Smooth muscle cell (in vitro differentiated cells): Measurements from ENCODE around the gene IL4. TPM values are rescaled to one million over a fixed set of nuclear protein-coding genes. Genes with fewer than 3 reads are reported as not detected.
"Not testable (repeated sequence)": the region's sequence is repeated elsewhere in the genome, so short reads cannot be mapped to it uniquely, and the experiment has no call there.

ENCODE experiments used
- DNase-seq: peaks from one replicate; lab custom pipeline; 2025; ENCODE audit not compliant: unreplicated experiment; lab: John Stamatoyannopoulos, UW
- H2AFZ ChIP-seq: fragments of 200-600 bp; sonication (generic); 2 replicates; pipeline ENCODE4 v1.6.0; 2016; ENCODE audit warnings: antibody characterized with exemption, low read depth, mild to moderate bottlenecking
- H3F3A ChIP-seq: fragments of 200-600 bp; sonication (generic); 2 replicates; pipeline ENCODE4 v1.6.0; 2017; ENCODE audit warnings: antibody characterized with exemption, low read depth
- H3K27ac ChIP-seq: fragments of 200-600 bp; sonication (generic); 2 replicates; pipeline ENCODE4 v1.5.1; 2016; ENCODE audit warnings: low read depth, mild to moderate bottlenecking
- H3K27me3 ChIP-seq: fragments of 200-600 bp; sonication (generic); 2 replicates; pipeline ENCODE4 v1.6.1; 2016; ENCODE audit warnings: low read depth, mild to moderate bottlenecking
- H3K36me3 ChIP-seq: fragments of 200-600 bp; sonication (generic); 2 replicates; pipeline ENCODE4 v1.5.1; 2016; ENCODE audit warnings: low read depth
- H3K4me1 ChIP-seq: fragments of 200-600 bp; sonication (generic); 2 replicates; pipeline ENCODE4 v1.5.1; 2016; ENCODE audit warnings: low read depth
- H3K4me2 ChIP-seq: fragments of 200-600 bp; sonication (generic); 2 replicates; pipeline ENCODE4 v1.6.0; 2016; ENCODE audit warnings: mild to moderate bottlenecking
- H3K4me3 ChIP-seq: fragments of 200-600 bp; sonication (generic); 2 replicates; pipeline ENCODE4 v1.5.1; 2016; ENCODE audit warnings: mild to moderate bottlenecking
- H3K79me2 ChIP-seq: fragments of 200-600 bp; sonication (generic); 2 replicates; pipeline ENCODE4 v1.6.0; 2016; ENCODE audit warnings: low read depth, mild to moderate bottlenecking
- H3K9ac ChIP-seq: fragments of 200-600 bp; sonication (generic); 2 replicates; pipeline ENCODE4 v1.6.0; 2016; ENCODE audit warnings: low read depth
- H3K9me3 ChIP-seq: fragments of 200-600 bp; sonication (generic); replicated peaks from 2 replicates; pipeline ENCODE4 v1.5.1; 2016; ENCODE audit warnings: low read depth
- H4K20me1 ChIP-seq: fragments of 200-600 bp; sonication (generic); 2 replicates; pipeline ENCODE4 v1.6.0; 2016; ENCODE audit warnings: low read depth
- WGBS: methylation state at CpG from one replicate; pipeline ENCODE4 v1.1.7; 2016; ENCODE audit warnings: low lambda C conversion rate; 5-methylcytosine and 5-hydroxymethylcytosine counted together
- polyA plus RNA-seq: library from polyadenylated mRNA; unstranded; fragments of >200 nt; fragmentation: Nextera tagmentation; extraction: Ambion mirVana; gene quantifications from 2 replicates; pipeline ENCODE4 v1.2.1, GENCODE V29; 2016
- total RNA-seq: library from RNA; depleted of rRNA; stranded (reverse); fragments of >200 nt; gene quantifications from 2 replicates; pipeline ENCODE4 v1.2.3, GENCODE V29; 2014
- TF ChIP-seq, protein P1 (sequence below): fragments of 200-600 bp; sonication (generic); IDR thresholded peaks from 2 replicates; pipeline ENCODE4 v1.5.1; 2017; ENCODE audit warnings: borderline replicate concordance, mild to moderate bottlenecking, antibody characterized with exemption; ENCODE audit not compliant: insufficient read depth, poor library complexity, severe bottlenecking

The IL4 gene
- total and polyA plus RNA-seq, 2 experiments from 2014 or later: not detected

GRCh38 chr5:132629230-132629944 is 44.4 kb upstream of the IL4 start:
- H3K79me2 ChIP-seq: no peaks in the 10 kb centered on the region
- 94% methylated on average over 5 of the region's 5 CpGs for WGBS
- no peak overlapping the region for H2AFZ ChIP-seq
- DNase-seq: no peak
- H3K27me3 ChIP-seq: no peaks in the 10 kb centered on the region
- no peaks in the 10 kb centered on the region for H3K4me1 ChIP-seq
- H3K36me3 ChIP-seq: no peaks in the 10 kb centered on the region
- no peak overlapping the region for H3K4me3 ChIP-seq
- no peaks in the 10 kb centered on the region for H4K20me1 ChIP-seq
- no peaks in the 10 kb centered on the region for H3F3A ChIP-seq
- no peak overlapping the region for H3K9ac ChIP-seq
- H3K27ac ChIP-seq: no peak overlapping the region
- no peak overlapping the region for H3K4me2 ChIP-seq
- H3K9me3 ChIP-seq: no peaks in the 10 kb centered on the region
- TF ChIP-seq, protein P1, sequence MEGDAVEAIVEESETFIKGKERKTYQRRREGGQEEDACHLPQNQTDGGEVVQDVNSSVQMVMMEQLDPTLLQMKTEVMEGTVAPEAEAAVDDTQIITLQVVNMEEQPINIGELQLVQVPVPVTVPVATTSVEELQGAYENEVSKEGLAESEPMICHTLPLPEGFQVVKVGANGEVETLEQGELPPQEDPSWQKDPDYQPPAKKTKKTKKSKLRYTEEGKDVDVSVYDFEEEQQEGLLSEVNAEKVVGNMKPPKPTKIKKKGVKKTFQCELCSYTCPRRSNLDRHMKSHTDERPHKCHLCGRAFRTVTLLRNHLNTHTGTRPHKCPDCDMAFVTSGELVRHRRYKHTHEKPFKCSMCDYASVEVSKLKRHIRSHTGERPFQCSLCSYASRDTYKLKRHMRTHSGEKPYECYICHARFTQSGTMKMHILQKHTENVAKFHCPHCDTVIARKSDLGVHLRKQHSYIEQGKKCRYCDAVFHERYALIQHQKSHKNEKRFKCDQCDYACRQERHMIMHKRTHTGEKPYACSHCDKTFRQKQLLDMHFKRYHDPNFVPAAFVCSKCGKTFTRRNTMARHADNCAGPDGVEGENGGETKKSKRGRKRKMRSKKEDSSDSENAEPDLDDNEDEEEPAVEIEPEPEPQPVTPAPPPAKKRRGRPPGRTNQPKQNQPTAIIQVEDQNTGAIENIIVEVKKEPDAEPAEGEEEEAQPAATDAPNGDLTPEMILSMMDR: no peak

GRCh38 chr5:132633587-132633986 is 40.2 kb upstream of the IL4 start:
- not testable (repeated sequence) for H3F3A ChIP-seq, H3K4me1 ChIP-seq, H3K4me2 ChIP-seq, DNase-seq, H3K79me2 ChIP-seq, H3K27ac ChIP-seq, H4K20me1 ChIP-seq, H3K9me3 ChIP-seq, H3K9ac ChIP-seq, H2AFZ ChIP-seq, H3K4me3 ChIP-seq, H3K36me3 ChIP-seq, H3K27me3 ChIP-seq
- WGBS: 96% methylated on average over 4 of the region's 4 CpGs

DNA sequence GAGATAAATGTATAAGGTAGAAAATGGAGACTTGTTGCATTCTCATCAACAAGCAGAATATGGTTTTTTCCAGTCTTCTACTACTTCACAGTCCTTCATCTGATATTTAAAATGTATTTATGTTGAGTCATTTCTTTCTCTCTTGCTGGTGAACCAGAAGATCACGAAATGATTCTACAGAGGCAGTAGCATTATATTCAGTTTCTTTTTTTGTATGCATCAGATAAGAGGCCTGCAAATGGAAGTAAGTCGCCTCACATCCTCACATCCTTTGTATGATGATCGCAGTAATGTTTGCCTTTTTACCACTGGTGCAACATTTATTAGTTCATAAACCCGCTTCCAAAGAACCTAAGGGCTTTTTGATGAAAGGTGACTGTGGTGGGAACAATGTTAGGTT is 37.9 kb upstream of the IL4 start:
- Histone ChIP-seq H3K4me1 (no peaks in the 10 kb centered on the region), H3K9ac (no peak overlapping the region), H3K4me3 (no peak overlapping the region), H4K20me1 (no peaks in the 10 kb centered on the region), H3K79me2 (no peaks in the 10 kb centered on the region), H3K9me3 (no peaks in the 10 kb centered on the region), H3K4me2 (no peak overlapping the region), H3F3A (no peaks in the 10 kb centered on the region), H3K27ac (no peak overlapping the region), H3K27me3 (no peaks in the 10 kb centered on the region), H2AFZ (no peak overlapping the region), H3K36me3 (peaks cover 11% of the 10 kb centered on the region)
- TF ChIP-seq, protein P1: no peak
- no peak for DNase-seq
- WGBS: 95% methylated on average over 4 of the region's 4 CpGs

DNA sequence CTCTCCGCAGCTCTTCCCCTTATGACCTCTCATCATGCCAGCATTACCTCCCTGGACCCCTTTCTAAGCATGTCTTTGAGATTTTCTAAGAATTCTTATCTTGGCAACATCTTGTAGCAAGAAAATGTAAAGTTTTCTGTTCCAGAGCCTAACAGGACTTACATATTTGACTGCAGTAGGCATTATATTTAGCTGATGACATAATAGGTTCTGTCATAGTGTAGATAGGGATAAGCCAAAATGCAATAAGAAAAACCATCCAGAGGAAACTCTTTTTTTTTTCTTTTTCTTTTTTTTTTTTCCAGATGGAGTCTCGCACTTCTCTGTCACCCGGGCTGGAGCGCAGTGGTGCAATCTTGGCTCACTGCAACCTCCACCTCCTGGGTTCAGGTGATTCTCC is 36.5 kb upstream of the IL4 start:
- no peak overlapping the region for H2AFZ ChIP-seq
- no peak overlapping the region for H3K4me3 ChIP-seq
- no peaks in the 10 kb centered on the region for H3K9me3 ChIP-seq
- no peaks in the 10 kb centered on the region for H3K4me1 ChIP-seq
- H3K27ac ChIP-seq: no peak overlapping the region
- H3K36me3 ChIP-seq: peaks cover 15% of the 10 kb centered on the region
- no peaks in the 10 kb centered on the region for H3K27me3 ChIP-seq
- H3K79me2 ChIP-seq: no peaks in the 10 kb centered on the region
- H3K9ac ChIP-seq: no peak overlapping the region
- H3F3A ChIP-seq: no peaks in the 10 kb centered on the region
- no peak overlapping the region for H3K4me2 ChIP-seq
- TF ChIP-seq, protein P1: no peak
- H4K20me1 ChIP-seq: no peaks in the 10 kb centered on the region
- DNase-seq: no peak
- 95% methylated on average over 4 of the region's 4 CpGs for WGBS
